Smooth muscle cell (in vitro differentiated cells): ENCODE results near the gene RSF1. TPM values are rescaled to one million over a fixed set of nuclear protein-coding genes. Genes with fewer than 3 reads are reported as not detected.

ENCODE experiments used
- DNase-seq: peaks from one replicate; lab custom pipeline; 2025; ENCODE audit not compliant: unreplicated experiment; lab: John Stamatoyannopoulos, UW
- H2AFZ ChIP-seq: fragments of 200-600 bp; sonication (generic); 2 replicates; pipeline ENCODE4 v1.6.0; 2016; ENCODE audit warnings: antibody characterized with exemption, low read depth, mild to moderate bottlenecking
- H3F3A ChIP-seq: fragments of 200-600 bp; sonication (generic); 2 replicates; pipeline ENCODE4 v1.6.0; 2017; ENCODE audit warnings: antibody characterized with exemption, low read depth
- H3K27ac ChIP-seq: fragments of 200-600 bp; sonication (generic); 2 replicates; pipeline ENCODE4 v1.5.1; 2016; ENCODE audit warnings: low read depth, mild to moderate bottlenecking
- H3K27me3 ChIP-seq: fragments of 200-600 bp; sonication (generic); 2 replicates; pipeline ENCODE4 v1.6.1; 2016; ENCODE audit warnings: low read depth, mild to moderate bottlenecking
- H3K36me3 ChIP-seq: fragments of 200-600 bp; sonication (generic); 2 replicates; pipeline ENCODE4 v1.5.1; 2016; ENCODE audit warnings: low read depth
- H3K4me1 ChIP-seq: fragments of 200-600 bp; sonication (generic); 2 replicates; pipeline ENCODE4 v1.5.1; 2016; ENCODE audit warnings: low read depth
- H3K4me2 ChIP-seq: fragments of 200-600 bp; sonication (generic); 2 replicates; pipeline ENCODE4 v1.6.0; 2016; ENCODE audit warnings: mild to moderate bottlenecking
- H3K4me3 ChIP-seq: fragments of 200-600 bp; sonication (generic); 2 replicates; pipeline ENCODE4 v1.5.1; 2016; ENCODE audit warnings: mild to moderate bottlenecking
- H3K79me2 ChIP-seq: fragments of 200-600 bp; sonication (generic); 2 replicates; pipeline ENCODE4 v1.6.0; 2016; ENCODE audit warnings: low read depth, mild to moderate bottlenecking
- H3K9ac ChIP-seq: fragments of 200-600 bp; sonication (generic); 2 replicates; pipeline ENCODE4 v1.6.0; 2016; ENCODE audit warnings: low read depth
- H3K9me3 ChIP-seq: fragments of 200-600 bp; sonication (generic); replicated peaks from 2 replicates; pipeline ENCODE4 v1.5.1; 2016; ENCODE audit warnings: low read depth
- H4K20me1 ChIP-seq: fragments of 200-600 bp; sonication (generic); 2 replicates; pipeline ENCODE4 v1.6.0; 2016; ENCODE audit warnings: low read depth
- CTCF ChIP-seq: fragments of 200-600 bp; sonication (generic); IDR thresholded peaks from 2 replicates; pipeline ENCODE4 v1.5.1; 2017; ENCODE audit warnings: borderline replicate concordance, mild to moderate bottlenecking, antibody characterized with exemption; ENCODE audit not compliant: insufficient read depth, poor library complexity, severe bottlenecking
- WGBS: methylation state at CpG from one replicate; pipeline ENCODE4 v1.1.7; 2016; ENCODE audit warnings: low lambda C conversion rate; 5-methylcytosine and 5-hydroxymethylcytosine counted together
- polyA plus RNA-seq: library from polyadenylated mRNA; unstranded; fragments of >200 nt; fragmentation: Nextera tagmentation; extraction: Ambion mirVana; gene quantifications from 2 replicates; pipeline ENCODE4 v1.2.1, GENCODE V29; 2016
- total RNA-seq: library from RNA; depleted of rRNA; stranded (reverse); fragments of >200 nt; gene quantifications from 2 replicates; pipeline ENCODE4 v1.2.3, GENCODE V29; 2014

Gene RSF1
- total and polyA plus RNA-seq, 2 experiments from 2014 or later, result 39.6 to 62.6 TPM

GRCh38 chr11:77771135-77771534 lies 49.4 kb downstream of the RSF1 start:
- Histone ChIP-seq H3K4me3 (no peak overlapping the region), H3K9ac (no peak overlapping the region), H3K9me3 (no peaks in the 10 kb centered on the region), H3K27me3 (no peaks in the 10 kb centered on the region), H3K4me1 (peaks cover 6% of the 10 kb centered on the region), H3K27ac (no peak overlapping the region), H3K36me3 (no peaks in the 10 kb centered on the region), H4K20me1 (peaks cover 100% of the 10 kb centered on the region), H3K4me2 (no peak overlapping the region), H2AFZ (no peak overlapping the region), H3K79me2 (peaks cover 96% of the 10 kb centered on the region), H3F3A (no peaks in the 10 kb centered on the region)
- no peak for TF ChIP-seq CTCF
- 67% methylated on average over 4 of the region's 4 CpGs for WGBS
- DNase-seq, result no peak

DNA sequence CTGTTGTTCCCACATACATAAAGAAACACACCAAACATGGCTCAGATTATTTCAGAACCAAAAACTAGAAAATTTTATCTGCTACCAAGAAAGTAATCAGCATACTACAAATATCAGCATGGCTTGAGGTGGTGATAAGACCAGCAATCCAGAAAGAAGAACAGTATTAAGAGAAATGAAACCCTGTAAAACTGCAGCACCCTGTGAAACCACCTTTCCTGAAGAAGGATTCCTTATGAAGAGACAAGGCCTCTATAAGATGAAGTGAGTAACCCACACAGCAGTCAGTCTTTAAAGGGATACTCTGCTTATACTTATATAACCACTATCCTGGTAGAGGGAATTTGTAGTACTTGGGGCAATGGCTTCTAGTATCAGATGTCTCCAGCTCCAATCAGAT lies 49.9 kb downstream of the RSF1 start:
- no peak for DNase-seq
- no peak for TF ChIP-seq CTCF
- Histone ChIP-seq H3K9me3 (no peaks in the 10 kb centered on the region), H3K36me3 (no peaks in the 10 kb centered on the region), H3K4me3 (no peak overlapping the region), H3K4me2 (no peak overlapping the region), H3K79me2 (peaks cover 96% of the 10 kb centered on the region), H3K27ac (no peak overlapping the region), H3K4me1 (peaks cover 6% of the 10 kb centered on the region), H4K20me1 (peaks cover 100% of the 10 kb centered on the region), H3K9ac (no peak overlapping the region), H3F3A (no peaks in the 10 kb centered on the region), H2AFZ (no peak overlapping the region), H3K27me3 (no peaks in the 10 kb centered on the region)

- peaks cover 14% of the 10 kb centered on the region for H3K36me3 ChIP-seq
- H4K20me1 ChIP-seq, result peaks cover 94% of the 10 kb centered on the region
- no peak overlapping the region for H2AFZ ChIP-seq
- no peaks in the 10 kb centered on the region for H3K4me1 ChIP-seq
- H3K4me2 ChIP-seq, result no peak overlapping the region
- peaks cover 39% of the 10 kb centered on the region for H3K79me2 ChIP-seq
- no peak overlapping the region for H3K9ac ChIP-seq
- H3K4me3 ChIP-seq, result no peak overlapping the region
- no peaks in the 10 kb centered on the region for H3K9me3 ChIP-seq
- H3F3A ChIP-seq, result no peaks in the 10 kb centered on the region
- no peaks in the 10 kb centered on the region for H3K27me3 ChIP-seq
- no peak overlapping the region for H3K27ac ChIP-seq
- DNase-seq, result no peak
- no peak for TF ChIP-seq CTCF
Measured at GRCh38 chr11:77762426-77762825, 58.1 kb downstream of the RSF1 start.

DNA sequence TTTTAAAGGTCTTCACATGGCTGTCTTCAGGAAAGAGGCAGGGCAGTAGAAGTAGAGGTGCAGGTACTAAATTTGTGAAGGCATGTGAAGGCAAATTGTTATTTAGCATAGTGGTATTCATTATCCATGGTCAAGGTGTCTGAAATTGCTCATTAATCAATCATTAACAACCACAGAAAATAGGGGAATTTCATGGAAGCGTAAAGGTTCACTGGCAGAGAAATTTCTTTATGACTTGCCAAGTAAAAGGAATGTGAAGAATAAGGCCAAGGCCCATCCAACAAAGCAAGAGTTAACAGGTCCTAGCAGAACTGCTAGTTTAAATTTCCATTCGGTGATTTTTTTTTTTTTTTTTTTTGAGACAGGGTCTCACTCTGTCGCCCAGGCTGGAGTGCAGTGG lies 59.0 kb downstream of the RSF1 start:
- H3K27ac ChIP-seq, result no peak overlapping the region
- peaks cover 34% of the 10 kb centered on the region for H3K79me2 ChIP-seq
- no peak for TF ChIP-seq CTCF
- H3F3A ChIP-seq, result no peaks in the 10 kb centered on the region
- peaks cover 94% of the 10 kb centered on the region for H4K20me1 ChIP-seq
- no peak overlapping the region for H3K4me2 ChIP-seq
- no peak overlapping the region for H2AFZ ChIP-seq
- WGBS, result 93% methylated on average over 3 of the region's 3 CpGs
- H3K4me3 ChIP-seq, result no peak overlapping the region
- no peaks in the 10 kb centered on the region for H3K27me3 ChIP-seq
- H3K4me1 ChIP-seq, result no peaks in the 10 kb centered on the region
- DNase-seq, result no peak
- H3K9ac ChIP-seq, result no peak overlapping the region
- peaks cover 14% of the 10 kb centered on the region for H3K36me3 ChIP-seq
- no peaks in the 10 kb centered on the region for H3K9me3 ChIP-seq
